Activated CD4-positive, CD25-positive, alpha-beta regulatory T cell treated with anti-CD3 and anti-CD28 coated beads, Interleukin-2, amount 50 U/mL, for 72 hours (primary cell): ENCODE data around the gene DOCK7.
"Not testable (repeated sequence)": the region's sequence is repeated elsewhere in the genome, so short reads cannot be mapped to it uniquely, and the experiment has no call there.

Experiments
- DNase-seq: peaks from one replicate; pipeline ENCODE4 v3.0.0; 2021

DOCK7 gene

GRCh38 chr1:62608905-62609304 is 79.3 kb downstream of the DOCK7 start:
- no peak for DNase-seq

- no peak for DNase-seq
Measured at GRCh38 chr1:62601457-62601856, 86.7 kb downstream of the DOCK7 start.

DNA sequence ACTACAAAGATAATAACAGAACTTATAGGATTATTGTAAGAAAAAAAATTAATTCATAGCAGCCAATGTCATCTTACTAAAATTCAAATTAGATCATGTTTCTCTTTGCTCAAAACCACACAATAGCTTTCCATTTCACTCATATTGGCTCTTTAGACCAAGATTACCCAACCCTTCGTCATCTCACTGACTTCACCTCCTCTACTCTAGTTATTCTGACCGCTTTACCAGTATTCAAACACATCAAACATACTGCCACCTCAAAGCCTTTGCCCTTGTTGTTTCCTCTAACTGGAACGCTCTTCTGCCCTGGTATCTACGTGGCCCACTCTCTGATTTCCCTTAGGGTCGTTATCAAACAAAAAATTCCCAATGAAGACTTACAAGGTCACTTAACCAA is 89.1 kb downstream of the DOCK7 start:
- DNase-seq: no peak

GRCh38 chr1:62597281-62597680 is 90.9 kb downstream of the DOCK7 start, which contains the start of gene ANGPTL3:
Gene ANGPTL3 (plus strand): TSS chr1:62597520. CDS start chr1:62597567, 47 bp downstream.
- no peak for DNase-seq

- DNase-seq: no peak
Measured at GRCh38 chr1:62595647-62596046, 92.5 kb downstream of the DOCK7 start.

DNA sequence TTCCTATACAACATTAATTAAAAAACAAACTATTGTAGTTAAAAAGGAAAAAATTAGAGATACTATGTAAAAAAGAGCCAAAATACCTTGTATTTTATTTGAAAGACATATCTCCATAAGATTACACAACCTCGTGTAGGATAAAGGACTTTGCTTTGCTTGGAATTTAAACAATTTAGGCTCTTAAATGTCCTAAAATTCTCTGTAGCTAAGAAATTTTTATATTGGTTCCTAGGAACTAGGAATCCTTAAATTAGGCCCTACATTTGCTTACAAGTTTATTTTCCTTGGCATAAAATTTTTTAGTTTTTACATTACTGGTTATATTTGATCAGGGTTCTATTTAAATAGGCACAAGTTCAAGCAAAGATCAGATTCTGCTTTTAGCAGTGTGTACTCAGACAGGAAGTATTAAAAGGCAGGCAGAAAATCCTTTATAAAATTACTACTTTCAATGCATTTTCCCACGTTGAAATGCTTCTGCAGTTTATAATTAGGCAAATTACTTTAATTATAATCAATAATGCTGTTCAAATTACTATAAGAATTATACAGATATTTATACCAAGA is 94.3 kb downstream of the DOCK7 start:
- DNase-seq: no peak

DNA sequence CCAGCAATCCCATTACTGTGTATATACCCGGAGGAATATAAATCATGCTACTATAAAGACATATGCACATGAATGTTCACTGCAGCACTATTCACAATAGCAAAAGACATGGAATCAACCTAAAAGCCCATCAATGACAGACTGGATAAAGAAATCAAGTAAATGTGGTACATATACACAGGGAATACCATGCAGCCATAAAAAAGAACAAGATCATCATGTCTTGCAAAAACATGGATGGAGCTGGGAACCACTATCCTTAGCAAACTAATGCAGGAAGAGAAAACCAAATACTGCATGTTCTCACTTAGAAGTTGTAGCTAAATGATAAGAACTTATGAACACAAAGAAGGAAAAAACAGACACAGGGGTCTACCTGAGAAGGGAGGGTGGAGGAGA is 97.2 kb downstream of the DOCK7 start:
- DNase-seq: no peak

DNA sequence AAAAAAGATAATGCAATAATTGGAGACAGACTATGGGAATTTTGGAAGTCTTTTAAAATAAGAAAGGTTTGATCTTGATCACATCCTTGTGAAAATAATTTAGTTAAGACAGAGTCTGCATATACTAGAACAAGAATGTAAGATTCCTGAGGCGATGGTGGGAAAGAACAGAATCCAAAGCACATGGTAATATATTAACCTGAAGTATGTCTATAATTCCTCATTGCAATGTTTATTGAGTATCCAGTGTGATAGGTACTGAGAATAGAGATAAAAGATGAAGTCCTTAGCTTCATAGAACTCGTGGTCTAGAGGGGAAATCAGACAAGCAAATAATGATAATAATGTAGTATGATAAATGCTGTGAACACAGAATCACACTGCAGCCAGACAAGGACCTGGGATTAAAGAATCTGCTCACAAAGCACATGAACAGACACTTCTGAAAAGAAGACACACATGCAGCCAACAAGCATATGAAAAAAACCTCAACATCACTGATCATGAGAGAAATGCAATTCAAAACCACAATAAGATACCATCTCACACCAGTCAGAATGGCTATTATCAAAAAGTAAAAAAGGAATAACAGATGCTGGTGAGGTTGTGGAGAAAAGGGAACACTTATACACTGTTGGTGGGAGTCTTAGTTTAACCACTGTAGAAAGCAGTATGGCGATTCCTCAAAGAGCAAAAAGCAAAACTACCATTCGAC is 97.8 kb downstream of the DOCK7 start:
- no peak for DNase-seq

DNA sequence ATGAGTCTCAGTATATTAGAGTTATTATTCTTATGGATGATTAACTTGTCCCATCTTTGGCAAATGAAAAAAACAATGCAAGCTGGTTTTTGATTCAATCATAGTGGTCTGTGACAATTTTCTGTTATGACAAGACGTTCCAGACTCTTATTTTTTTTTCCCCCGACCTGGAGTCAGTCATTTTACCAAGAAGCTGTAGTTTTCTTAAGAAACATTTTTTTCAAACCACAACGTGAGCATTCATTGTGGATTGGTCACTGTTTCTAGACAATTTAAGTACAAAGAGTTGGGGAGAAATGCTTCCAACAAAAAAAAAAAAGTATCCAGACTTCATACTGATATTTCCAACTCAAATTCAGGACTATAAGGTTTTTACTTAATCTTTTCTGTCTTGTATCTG is 98.9 kb downstream of the DOCK7 start:
- DNase-seq: no peak

- no peak for DNase-seq
Measured at GRCh38 chr1:62588000-62588399, 100.2 kb downstream of the DOCK7 start.

- no peak for DNase-seq
Measured at GRCh38 chr1:62585469-62586155, 102.6 kb downstream of the DOCK7 start.

- DNase-seq: no peak
Measured at GRCh38 chr1:62573675-62574074, 114.5 kb downstream of the DOCK7 start.

DNA sequence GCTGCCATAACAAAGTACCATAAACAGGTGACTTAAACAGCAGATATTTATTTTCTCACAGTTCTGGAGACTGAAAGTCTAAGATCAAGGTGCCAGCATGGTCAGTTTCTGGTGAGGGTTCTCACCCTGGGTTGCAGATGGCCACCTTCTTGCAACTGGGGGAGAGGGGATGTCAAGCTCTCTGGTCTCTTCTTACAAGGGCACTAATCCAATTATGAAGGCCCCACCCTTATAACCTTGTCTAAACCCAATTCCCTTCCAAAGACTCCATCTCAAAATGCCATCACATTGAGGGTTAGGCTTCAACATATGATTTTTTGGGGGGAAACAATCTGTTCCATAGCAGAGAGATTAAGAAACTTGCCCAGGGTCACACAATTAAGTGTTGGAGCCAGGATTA is 115.7 kb downstream of the DOCK7 start:
- no peak for DNase-seq

DNA sequence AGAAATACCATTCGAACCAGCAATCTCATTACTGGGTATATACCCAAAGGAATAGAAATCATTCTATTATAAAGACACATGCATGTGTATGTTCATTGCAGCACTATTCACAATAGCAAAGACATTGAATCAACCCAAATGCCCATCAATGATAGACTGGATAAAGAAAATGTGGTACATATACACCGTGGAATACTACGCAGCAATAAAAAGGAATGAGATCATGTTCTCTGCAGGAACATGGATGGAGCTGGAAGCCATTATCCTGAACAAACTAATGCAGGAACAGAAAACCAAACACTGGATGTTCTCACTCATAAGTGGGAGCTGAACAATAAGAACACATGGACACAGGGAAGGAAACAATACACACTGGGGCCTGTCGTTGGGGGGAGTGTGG is 116.7 kb downstream of the DOCK7 start:
- DNase-seq: not testable (repeated sequence)

DNA sequence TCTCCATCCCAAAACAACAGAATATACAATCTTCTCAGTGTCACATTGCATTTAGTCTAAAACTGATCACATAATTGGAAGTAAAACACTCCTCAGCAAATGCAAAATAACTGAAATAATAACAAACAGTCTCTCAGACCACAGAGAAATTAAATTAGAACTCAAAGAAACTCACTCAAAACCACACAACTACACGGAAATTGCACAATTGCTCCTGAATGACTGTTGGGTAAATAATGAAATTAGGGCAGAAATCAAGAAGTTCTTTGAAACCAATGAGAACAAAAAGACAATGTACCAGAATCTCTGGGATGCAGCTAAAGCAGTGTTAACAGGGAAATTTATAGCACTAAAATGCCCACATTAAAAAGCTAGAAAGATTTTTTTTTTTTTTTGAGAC is 120.3 kb downstream of the DOCK7 start:
- DNase-seq: not testable (repeated sequence)

DNA sequence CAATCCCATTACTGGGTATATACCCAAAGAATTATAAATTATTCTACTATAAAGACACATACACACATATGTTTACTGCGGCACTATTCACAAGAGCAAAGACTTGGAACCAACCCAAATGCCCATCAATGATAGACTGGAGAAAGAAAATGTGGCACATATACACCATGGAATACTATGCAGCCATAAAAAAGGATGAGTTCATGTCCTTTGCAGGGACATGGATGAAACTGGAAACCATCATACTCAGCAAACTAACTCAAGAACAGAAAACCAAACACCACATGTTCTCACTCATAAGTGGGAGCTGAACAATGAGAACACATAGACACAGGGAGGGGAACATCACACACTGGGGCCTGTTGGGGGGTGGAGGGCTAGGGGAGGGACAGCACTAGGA is 121.0 kb downstream of the DOCK7 start:
- DNase-seq: not testable (repeated sequence)

DNA sequence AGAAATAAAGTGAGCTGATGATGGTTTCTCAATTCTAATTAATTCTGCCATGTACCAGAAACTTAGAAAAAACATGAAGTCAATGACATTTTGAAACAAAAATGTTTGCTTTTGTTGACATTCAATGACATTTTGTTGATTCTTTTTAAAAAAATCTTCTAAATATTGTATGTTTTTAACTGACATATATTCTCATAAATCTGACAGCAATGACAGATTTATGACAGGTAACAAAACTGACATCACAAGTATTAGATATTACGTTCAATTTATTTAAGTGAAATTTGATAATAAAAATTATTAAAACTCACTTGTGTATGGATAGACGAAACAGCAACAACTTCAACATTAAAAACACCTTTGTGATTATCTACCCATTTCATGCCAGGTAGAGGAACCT is 126.9 kb downstream of the DOCK7 start:
- DNase-seq: no peak

- no peak for DNase-seq
Measured at GRCh38 chr1:62544570-62544969, 143.6 kb downstream of the DOCK7 start.

DNA sequence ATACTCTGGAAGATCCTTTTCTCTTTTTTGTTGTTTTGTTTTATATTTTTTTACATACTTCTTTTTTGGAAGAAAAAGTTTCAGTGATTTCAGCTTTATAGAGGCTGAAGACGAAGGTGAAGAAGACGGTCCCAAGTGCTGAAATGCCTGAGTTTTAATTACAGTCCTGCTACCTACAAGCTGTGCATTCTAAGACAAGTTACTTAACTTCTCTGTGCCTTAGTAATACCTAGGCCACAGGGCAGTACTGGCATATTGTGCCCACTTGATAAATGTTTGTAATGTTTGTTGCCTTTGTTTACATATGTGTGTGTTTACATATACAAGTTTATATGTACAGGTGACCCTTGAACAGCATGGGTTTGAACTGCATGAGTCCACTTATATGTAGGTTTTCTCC is 147.1 kb downstream of the DOCK7 start:
- DNase-seq: no peak

- no peak for DNase-seq
Measured at GRCh38 chr1:62539028-62539447, 149.1 kb downstream of the DOCK7 start.

GRCh38 chr1:62536865-62537264 is 151.3 kb downstream of the DOCK7 start:
- no peak for DNase-seq

GRCh38 chr1:62530516-62531154 is 157.6 kb downstream of the DOCK7 start:
- DNase-seq: no peak

GRCh38 chr1:62529227-62529626 is 159.0 kb downstream of the DOCK7 start:
- no peak for DNase-seq

GRCh38 chr1:62528015-62528414 is 160.2 kb downstream of the DOCK7 start:
- DNase-seq: no peak
